ENCODE results near the gene ARHGAP12. TPM values are rescaled to one million over a fixed set of nuclear protein-coding genes. Genes with fewer than 3 reads are reported as not detected.

ARHGAP12 gene
- total RNA-seq, 1 donor from 2014 or later: 68.9 TPM

DNA sequence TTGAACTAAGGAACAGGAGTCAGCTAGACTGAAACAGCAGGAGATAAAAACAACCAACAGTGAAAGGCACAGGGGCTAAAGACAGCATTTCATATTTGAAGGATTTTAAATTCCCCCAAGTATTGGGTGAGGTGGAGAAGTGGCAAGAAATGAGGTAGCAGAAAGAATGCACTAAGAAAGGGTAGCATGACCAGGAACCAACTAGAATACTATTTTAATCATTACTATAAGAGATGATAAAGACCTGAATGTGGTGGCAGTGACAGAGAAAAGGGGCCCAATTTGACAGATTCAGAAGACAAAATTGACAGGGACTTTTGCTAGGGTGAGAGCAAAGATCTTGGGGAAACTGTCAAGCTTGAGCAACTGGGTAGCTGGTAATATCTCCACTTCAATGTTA lies 94.9 kb downstream of the ARHGAP12 start:
- H3K27me3 Mint-ChIP-seq (ENCODE audit: insufficient read depth, low read depth): no peaks in the 10 kb centered on the region
- DNase-seq (ENCODE audit: low spot score): no peak
- no peaks in the 10 kb centered on the region for H3K9me3 Mint-ChIP-seq
- Histone ChIP-seq H4K20me1 (ENCODE audit: low read depth) (no peaks in the 10 kb centered on the region), H3K4me2 (no peak overlapping the region), H3K27ac (no peak overlapping the region), H3K4me1 (no peaks in the 10 kb centered on the region), H3K9me3 (ENCODE audit: low read depth) (no peaks in the 10 kb centered on the region), H3K9ac (no peak overlapping the region), H3K36me3 (no peaks in the 10 kb centered on the region), H2AFZ (replicated peaks) (no peak overlapping the region), H3K79me2 (ENCODE audit: low read depth) (no peaks in the 10 kb centered on the region), H3K4me3 (no peak overlapping the region), H3F3A (ENCODE audit: low read depth) (peaks cover 8% of the 10 kb centered on the region), H3K27me3 (no peaks in the 10 kb centered on the region)
- TF ChIP-seq CTCF (IDR thresholded peaks at IDR 0.05): no peak
- no peak for TF ChIP-seq EZH2phosphoT487 (IDR thresholded peaks at IDR 0.05)
- TF ChIP-seq EZH2 (IDR thresholded peaks at IDR 0.05): no peak
- peaks cover 1% of the 10 kb centered on the region for H3K36me3 Mint-ChIP-seq
- H3K4me1 Mint-ChIP-seq: peaks cover 17% of the 10 kb centered on the region
- H3K4me3 Mint-ChIP-seq: no peak overlapping the region
- no peak overlapping the region for H3K27ac Mint-ChIP-seq

DNA sequence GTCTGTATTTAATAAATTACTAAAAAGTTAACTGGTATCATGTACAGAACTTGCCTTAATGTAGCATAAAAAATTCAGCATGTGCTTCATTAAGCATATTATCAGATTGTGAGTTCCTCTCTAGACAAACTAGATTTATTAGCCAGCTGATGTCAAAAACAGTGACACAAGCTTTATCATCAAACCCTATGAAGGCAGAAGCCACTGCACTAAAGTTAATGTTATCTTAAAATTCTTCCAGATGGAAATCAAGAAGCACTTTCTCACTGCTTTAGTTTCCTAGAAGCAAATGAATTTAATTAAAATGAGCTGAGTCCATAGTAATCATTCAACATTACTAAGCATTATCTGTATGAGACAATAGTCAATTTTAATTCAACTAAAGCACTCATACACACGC lies 96.4 kb downstream of the ARHGAP12 start:
- H3K36me3 ChIP-seq: no peaks in the 10 kb centered on the region
- H3K9ac ChIP-seq: no peak overlapping the region
- H3K4me2 ChIP-seq: no peak overlapping the region
- no peaks in the 10 kb centered on the region for H3K4me1 ChIP-seq
- H3K27me3 Mint-ChIP-seq (ENCODE audit: insufficient read depth, low read depth): no peaks in the 10 kb centered on the region
- DNase-seq (ENCODE audit: low spot score): no peak
- no peak overlapping the region for H3K27ac ChIP-seq
- no peaks in the 10 kb centered on the region for H4K20me1 ChIP-seq (ENCODE audit: low read depth)
- H3K36me3 Mint-ChIP-seq: peaks cover 3% of the 10 kb centered on the region
- H3K27ac Mint-ChIP-seq: no peak overlapping the region
- TF ChIP-seq EZH2phosphoT487 (IDR thresholded peaks at IDR 0.05) (no peak), CTCF (IDR thresholded peaks at IDR 0.05) (no peak), EZH2 (IDR thresholded peaks at IDR 0.05) (no peak)
- no peaks in the 10 kb centered on the region for H3K27me3 ChIP-seq
- no peaks in the 10 kb centered on the region for H3K79me2 ChIP-seq (ENCODE audit: low read depth)
- no peak overlapping the region for H3K4me3 ChIP-seq
- no peak overlapping the region for H3K4me3 Mint-ChIP-seq
- peaks cover 17% of the 10 kb centered on the region for H3K4me1 Mint-ChIP-seq
- H3F3A ChIP-seq (ENCODE audit: low read depth): peaks cover 7% of the 10 kb centered on the region
- H3K9me3 Mint-ChIP-seq: no peaks in the 10 kb centered on the region
- H3K9me3 ChIP-seq (ENCODE audit: low read depth): no peaks in the 10 kb centered on the region
- H2AFZ ChIP-seq (replicated peaks): no peak overlapping the region

- H2AFZ ChIP-seq (replicated peaks): no peak overlapping the region
- peaks cover 3% of the 10 kb centered on the region for H3K36me3 Mint-ChIP-seq
- H3K9me3 Mint-ChIP-seq: no peaks in the 10 kb centered on the region
- no peak overlapping the region for H3K27ac ChIP-seq
- H3K4me3 ChIP-seq: no peak overlapping the region
- DNase-seq (ENCODE audit: low spot score): no peak
- no peaks in the 10 kb centered on the region for H3K79me2 ChIP-seq (ENCODE audit: low read depth)
- no peaks in the 10 kb centered on the region for H3K27me3 ChIP-seq
- no peaks in the 10 kb centered on the region for H3K9me3 ChIP-seq (ENCODE audit: low read depth)
- H3K36me3 ChIP-seq: no peaks in the 10 kb centered on the region
- H3K4me3 Mint-ChIP-seq: no peak overlapping the region
- H4K20me1 ChIP-seq (ENCODE audit: low read depth): no peaks in the 10 kb centered on the region
- H3F3A ChIP-seq (ENCODE audit: low read depth): no peaks in the 10 kb centered on the region
- no peaks in the 10 kb centered on the region for H3K4me1 ChIP-seq
- TF ChIP-seq EZH2 (IDR thresholded peaks at IDR 0.05): no peak
- H3K27ac Mint-ChIP-seq: no peak overlapping the region
- peaks cover 14% of the 10 kb centered on the region for H3K4me1 Mint-ChIP-seq
- H3K4me2 ChIP-seq: no peak overlapping the region
- no peaks in the 10 kb centered on the region for H3K27me3 Mint-ChIP-seq (ENCODE audit: insufficient read depth, low read depth)
- H3K9ac ChIP-seq: no peak overlapping the region
These were observed 97.7 kb downstream of the ARHGAP12 start for GRCh38 chr10:31830887-31831286.

DNA sequence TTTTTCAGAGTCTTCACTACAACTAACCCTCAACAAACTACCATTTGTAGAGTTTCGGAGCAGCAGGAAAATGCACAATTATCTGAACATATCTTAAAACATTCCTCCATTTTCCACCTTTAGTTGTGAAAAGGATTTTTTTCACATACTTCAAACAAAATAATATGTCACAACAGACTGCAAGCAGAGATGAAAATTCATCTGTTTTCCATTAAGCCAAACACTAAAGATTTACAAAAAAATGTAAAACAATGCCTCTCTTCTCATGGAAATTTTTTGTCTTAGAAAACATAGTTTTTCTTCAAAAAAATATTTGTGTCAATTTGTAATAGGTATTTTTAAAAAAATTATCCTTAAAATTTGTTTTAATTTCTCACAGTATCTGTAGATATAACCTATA lies 98.9 kb downstream of the ARHGAP12 start:
- no peak overlapping the region for H3K9ac ChIP-seq
- no peaks in the 10 kb centered on the region for H3F3A ChIP-seq (ENCODE audit: low read depth)
- Mint-ChIP-seq H3K27me3 (ENCODE audit: insufficient read depth, low read depth) (no peaks in the 10 kb centered on the region), H3K4me1 (peaks cover 14% of the 10 kb centered on the region), H3K4me3 (no peak overlapping the region), H3K36me3 (peaks cover 3% of the 10 kb centered on the region), H3K27ac (no peak overlapping the region), H3K9me3 (no peaks in the 10 kb centered on the region)
- no peaks in the 10 kb centered on the region for H3K4me1 ChIP-seq
- TF ChIP-seq EZH2phosphoT487 (IDR thresholded peaks at IDR 0.05) (no peak), CTCF (IDR thresholded peaks at IDR 0.05) (no peak), EZH2 (IDR thresholded peaks at IDR 0.05) (no peak)
- H4K20me1 ChIP-seq (ENCODE audit: low read depth): no peaks in the 10 kb centered on the region
- H3K36me3 ChIP-seq: no peaks in the 10 kb centered on the region
- H3K4me3 ChIP-seq: no peak overlapping the region
- no peak overlapping the region for H3K27ac ChIP-seq
- no peaks in the 10 kb centered on the region for H3K9me3 ChIP-seq (ENCODE audit: low read depth)
- H3K4me2 ChIP-seq: no peak overlapping the region
- H3K27me3 ChIP-seq: no peaks in the 10 kb centered on the region
- H3K79me2 ChIP-seq (ENCODE audit: low read depth): no peaks in the 10 kb centered on the region
- DNase-seq (ENCODE audit: low spot score): no peak
- no peak overlapping the region for H2AFZ ChIP-seq (replicated peaks)

Measured in neural progenitor cell (in vitro differentiated cells).